Kidney (tissue), 14 donors: ENCODE measurements around the gene ALLC. TPM values are rescaled to one million over a fixed set of nuclear protein-coding genes. Genes with fewer than 3 reads are reported as not detected.

Source experiments
- DNase-seq, 5 donors: peaks; one replicate each; pipeline ENCODE4 v3.0.0-alpha.2; 2013 to 2020
- FAIRE-seq: peaks from 2 replicates; lab custom pipeline; 2012; peaks lifted over from hg19 to GRCh38; lab: Jason Lieb, UNC
- H3K27ac ChIP-seq, 2 donors: one replicate each; pipeline ENCODE4 v1.7.0; 2013; ENCODE audit warnings: low read depth in 2 of 2, low read length in 2 of 2, inconsistent platforms in 1 of 2
- H3K27me3 ChIP-seq: one replicate; pipeline ENCODE4 v1.7.1; 2013; ENCODE audit warnings: low read length, inconsistent platforms; ENCODE audit not compliant: control insufficient read depth, insufficient read depth
- H3K36me3 ChIP-seq, 3 donors: one replicate each; pipeline versions ENCODE4 v1.7.0 to v1.7.1; 2013; ENCODE audit warnings: low read length in 3 of 3, control low read depth in 1 of 3, inconsistent platforms in 1 of 3; ENCODE audit not compliant: insufficient read depth in 3 of 3, control insufficient read depth in 2 of 3
- H3K4me1 ChIP-seq, 3 donors: one replicate each; pipeline versions ENCODE4 v1.7.0 to v1.7.1; 2013; ENCODE audit warnings: low read length in 3 of 3, inconsistent platforms in 1 of 3, low read depth in 1 of 3; ENCODE audit not compliant: control insufficient read depth in 2 of 3, insufficient read depth in 2 of 3
- H3K4me3 ChIP-seq, 3 donors: one replicate each; pipeline versions ENCODE4 v1.7.0 to v1.8.1; 2013; ENCODE audit warnings: low read length in 3 of 3, control low read depth in 1 of 3, inconsistent platforms in 1 of 3
- H3K9ac ChIP-seq, 3 donors: one replicate each; pipeline versions ENCODE4 v1.7.0 to v1.7.1; 2013; ENCODE audit warnings: low read length in 3 of 3, control low read depth in 1 of 3, inconsistent platforms in 1 of 3
- H3K9me3 ChIP-seq, 3 donors: one replicate each; pipeline versions ENCODE4 v1.7.0 to v1.7.1; 2013; ENCODE audit warnings: low read length in 3 of 3, control low read depth in 1 of 3, inconsistent platforms in 1 of 3; ENCODE audit not compliant: control insufficient read depth in 2 of 3, insufficient read depth in 1 of 3
- intact Hi-C: fragments of 100-400 bp; cut with DNase I; formaldehyde crosslinking; loops from one replicate; pipeline ENCODE4 v1.11.1; 2022
- polyA plus RNA-seq: library from polyadenylated mRNA; stranded (reverse); fragments of 350-450 nt; fragmentation: Illumina TruSeq; extraction: RNeasy Lipid Tissue Mini Kit (QIAGEN cat#74804); gene quantifications from one replicate; pipeline ENCODE4 v1.2.3, GENCODE V29; 2014; ENCODE audit warnings: low read depth, low replicate concordance; ENCODE audit not compliant: insufficient read depth
- total RNA-seq: library from RNA; stranded (reverse); fragmentation: NEBNext Ultra II Directional; extraction: Animal tissue kit (Norgen Biotek cat#: 25700); gene quantifications from one replicate; pipeline ENCODE4 v1.2.1, GENCODE V29; 2021
- TF ChIP-seq, protein P1 (sequence below): IDR thresholded peaks from 3 replicates; pipeline ENCODE4 v1.5.1; 2012; ENCODE audit warnings: mild to moderate bottlenecking, moderate library complexity, borderline replicate concordance; ENCODE audit not compliant: insufficient read depth; ENCODE audit errors: extremely low read depth
- donor health status: control.
- donor health status: control.
- donor health status: control.
- donor health status: control.
- donor health status: control.
- donor health status: DM: yes; HTN: yes; CAD: no.
- donor health status: Normal renal cell carcinoma (clear cell type).

Gene ALLC
- total and polyA plus RNA-seq, 2 donors from 2014 or later, result 1.3 TPM; not detected in 1

DNA sequence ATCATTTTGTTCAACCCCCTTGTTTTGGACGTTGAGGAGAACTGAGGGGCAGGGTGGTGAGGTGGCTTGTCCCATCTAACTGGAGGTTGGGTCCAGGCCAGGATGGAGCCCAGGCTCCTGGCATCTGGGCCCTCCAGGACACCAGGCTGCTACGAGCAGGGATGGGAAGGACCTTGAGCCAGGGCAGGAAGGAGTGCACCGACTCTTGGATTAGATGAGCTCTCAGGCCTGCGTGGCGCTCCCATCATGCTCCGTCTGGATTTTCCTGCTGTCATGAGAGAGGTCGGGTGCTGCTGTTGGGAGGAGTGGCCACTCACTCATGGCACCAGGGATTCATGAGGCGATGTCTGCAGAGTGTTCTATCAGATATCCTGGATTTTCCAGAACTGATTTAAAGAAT lies 18.3 kb upstream of the ALLC start:
- intact Hi-C loops, result no loop called here
- no peak for FAIRE-seq
- H3K4me3 ChIP-seq, result no peak overlapping the region

GRCh38 chr2:3641181-3641580 lies 16.8 kb upstream of the ALLC start:
- no peak overlapping the region for H3K27ac ChIP-seq
- FAIRE-seq, result no peak
- no peak overlapping the region for H3K9ac ChIP-seq
- no peak overlapping the region for H3K4me3 ChIP-seq
- no peaks in the 10 kb centered on the region for H3K9me3 ChIP-seq
- TF ChIP-seq, protein P1, sequence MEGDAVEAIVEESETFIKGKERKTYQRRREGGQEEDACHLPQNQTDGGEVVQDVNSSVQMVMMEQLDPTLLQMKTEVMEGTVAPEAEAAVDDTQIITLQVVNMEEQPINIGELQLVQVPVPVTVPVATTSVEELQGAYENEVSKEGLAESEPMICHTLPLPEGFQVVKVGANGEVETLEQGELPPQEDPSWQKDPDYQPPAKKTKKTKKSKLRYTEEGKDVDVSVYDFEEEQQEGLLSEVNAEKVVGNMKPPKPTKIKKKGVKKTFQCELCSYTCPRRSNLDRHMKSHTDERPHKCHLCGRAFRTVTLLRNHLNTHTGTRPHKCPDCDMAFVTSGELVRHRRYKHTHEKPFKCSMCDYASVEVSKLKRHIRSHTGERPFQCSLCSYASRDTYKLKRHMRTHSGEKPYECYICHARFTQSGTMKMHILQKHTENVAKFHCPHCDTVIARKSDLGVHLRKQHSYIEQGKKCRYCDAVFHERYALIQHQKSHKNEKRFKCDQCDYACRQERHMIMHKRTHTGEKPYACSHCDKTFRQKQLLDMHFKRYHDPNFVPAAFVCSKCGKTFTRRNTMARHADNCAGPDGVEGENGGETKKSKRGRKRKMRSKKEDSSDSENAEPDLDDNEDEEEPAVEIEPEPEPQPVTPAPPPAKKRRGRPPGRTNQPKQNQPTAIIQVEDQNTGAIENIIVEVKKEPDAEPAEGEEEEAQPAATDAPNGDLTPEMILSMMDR, result no peak
- no peaks in the 10 kb centered on the region for H3K4me1 ChIP-seq
- no peaks in the 10 kb centered on the region for H3K27me3 ChIP-seq
- DNase-seq, result peak in 1 of 5 donors; percentile 25
- intact Hi-C loops, result no loop called here
- H3K36me3 ChIP-seq, result no peaks in the 10 kb centered on the region

More for the DNA sequence above, 18.3 kb upstream of the ALLC start:
- no peaks in the 10 kb centered on the region for H3K36me3 ChIP-seq
- no peaks in the 10 kb centered on the region for H3K27me3 ChIP-seq
- no peaks in the 10 kb centered on the region for H3K9me3 ChIP-seq
- peak in 1 of 5 donors; percentile 12 for DNase-seq
- TF ChIP-seq, protein P1, result no peak
- no peaks in the 10 kb centered on the region for H3K4me1 ChIP-seq
- no peak overlapping the region for H3K27ac ChIP-seq
- no peak overlapping the region for H3K9ac ChIP-seq

DNA sequence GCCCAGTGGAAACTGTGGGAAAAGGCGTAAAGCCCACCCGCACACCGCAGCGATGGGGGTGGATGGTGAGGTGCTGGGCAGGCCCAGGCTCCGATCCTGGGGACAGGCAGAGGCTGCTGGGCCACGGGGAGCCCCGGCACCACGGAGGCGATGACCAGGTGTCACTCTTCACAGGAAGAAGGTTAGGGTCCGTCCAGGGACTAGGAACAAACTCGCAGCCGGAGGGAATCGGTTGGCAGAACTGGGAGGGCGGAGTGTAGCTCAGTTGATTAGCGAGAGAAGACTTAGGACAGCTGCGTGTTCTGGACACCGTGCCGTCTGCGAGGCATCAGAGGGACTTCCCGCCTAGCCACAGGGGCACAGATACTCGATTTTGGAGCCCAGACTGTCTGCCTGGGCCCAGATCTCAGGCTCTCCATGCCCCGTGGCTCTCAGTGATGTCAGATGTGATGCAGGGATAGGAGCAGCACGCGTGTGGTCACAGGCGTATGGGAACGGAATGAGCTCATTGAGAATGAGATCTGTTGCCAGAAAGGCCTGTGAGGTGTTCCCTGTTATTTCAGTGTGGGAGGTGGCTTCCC lies 16.1 kb upstream of the ALLC start:
- no peaks in the 10 kb centered on the region for H3K9me3 ChIP-seq
- no peak overlapping the region for H3K27ac ChIP-seq
- no peaks in the 10 kb centered on the region for H3K27me3 ChIP-seq
- DNase-seq (peak in 2 of 5 donors; percentile 7 to 40), FAIRE-seq (no peak)
- TF ChIP-seq, protein P1, result no peak
- intact Hi-C loops, result no loop called here
- H3K9ac ChIP-seq, result no peak overlapping the region
- no peaks in the 10 kb centered on the region for H3K4me1 ChIP-seq
- no peak overlapping the region for H3K4me3 ChIP-seq
- no peaks in the 10 kb centered on the region for H3K36me3 ChIP-seq
